Testis (tissue), 2 donors: ENCODE data around the gene HMG20B.

Experiments used
- CTCF ChIP-seq, 3 experiments: fragments of 450-650 bp in 2 of 3; fragments of 200-600 bp in 1 of 3; sonication (generic) in 1 of 3; IDR thresholded peaks; one replicate each; pipeline ENCODE4 v1.5.1; 2016 to 2019; ENCODE audit warnings: antibody characterized with exemption in 3 of 3, mild to moderate bottlenecking in 2 of 3, moderate library complexity in 1 of 3
- POLR2A ChIP-seq: fragments of 450-650 bp; IDR thresholded peaks from one replicate; pipeline ENCODE4 v1.6.1; 2017; ENCODE audit warnings: antibody characterized with exemption, mild to moderate bottlenecking, moderate library complexity

GRCh38 chr19:3534375-3535234 is 38.1 kb upstream of the HMG20B start:
- TF ChIP-seq CTCF (IDR thresholded peaks at IDR 0.05) (no peak), POLR2A (no peak)
